GM19395 (cell line): ENCODE results near the gene GTF3C2.
A peak's percentile ranks its signal among the peaks of the same experiment; 100 is the strongest.
"Not testable (repeated sequence)": the region's sequence is repeated elsewhere in the genome, so short reads cannot be mapped to it uniquely, and the experiment has no call there.

Source experiments
- ATAC-seq: cut with Tn5 transposase; IDR thresholded peaks from one replicate; pipeline ENCODE4 v1.9.1; 2021; ENCODE audit warnings: mild to moderate bottlenecking, moderate library complexity; ENCODE audit not compliant: unreplicated experiment

Gene GTF3C2

GRCh38 chr2:27323596-27324285 lies 32.8 kb downstream of the GTF3C2 start:
- no peak for ATAC-seq

GRCh38 chr2:27322766-27323595 lies 33.6 kb downstream of the GTF3C2 start, which contains the start of gene MPV17:
Gene MPV17, minus strand, starts transcription at chr2:27323097. Its CDS starts 580 bp downstream, at chr2:27322517.
- ATAC-seq = peak; percentile 93

- no peak for ATAC-seq
These were observed 34.2 kb downstream of the GTF3C2 start for GRCh38 chr2:27322301-27322765.

DNA sequence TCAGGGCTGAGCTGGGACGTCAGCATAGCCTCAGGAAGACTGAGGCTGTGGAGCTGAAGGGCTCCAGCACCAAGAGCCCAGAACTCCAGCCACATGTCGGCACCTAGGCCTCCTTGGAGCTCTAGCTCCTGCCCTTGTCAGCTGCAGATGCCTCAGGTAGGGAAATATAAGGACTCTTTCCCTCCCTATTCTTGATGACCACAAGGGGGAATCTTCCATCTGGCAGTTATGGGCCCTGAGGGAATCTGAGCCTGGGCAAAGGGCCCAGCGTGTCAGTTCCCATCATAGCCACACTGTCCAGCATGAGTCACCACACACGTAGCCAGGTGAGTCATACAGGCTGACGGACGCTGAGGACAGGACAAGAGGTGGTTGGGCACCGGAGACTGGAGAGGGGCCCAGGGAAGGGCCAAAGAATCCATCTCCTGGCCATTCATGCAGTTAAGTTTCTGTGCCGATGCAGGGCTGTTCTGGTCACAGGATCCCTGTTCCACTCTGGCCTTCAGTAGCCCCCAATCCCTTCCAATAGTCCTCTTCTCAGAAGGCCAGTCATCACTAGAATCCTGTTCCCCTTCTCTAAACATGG lies 35.5 kb downstream of the GTF3C2 start:
- ATAC-seq = no peak

DNA sequence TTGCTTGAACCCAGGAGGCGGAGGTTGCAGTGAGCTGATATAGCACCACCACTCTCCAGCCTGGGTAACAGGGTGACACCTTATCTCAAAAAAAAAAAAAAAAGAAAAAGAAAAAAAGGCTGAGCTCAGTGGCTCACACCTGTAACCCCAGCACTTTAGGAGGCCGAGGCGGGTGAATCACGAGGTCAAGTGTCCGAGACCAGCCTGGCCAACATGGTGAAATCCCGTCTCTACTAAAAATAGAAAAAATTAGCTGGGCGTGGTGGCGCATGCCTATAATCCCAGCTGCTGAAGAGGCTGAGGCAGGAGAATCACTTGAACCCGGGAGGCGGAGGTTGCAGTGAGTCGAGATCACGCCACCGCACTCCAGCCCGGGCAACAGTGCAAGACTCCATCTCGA lies 36.7 kb downstream of the GTF3C2 start:
- ATAC-seq = not testable (repeated sequence)

DNA sequence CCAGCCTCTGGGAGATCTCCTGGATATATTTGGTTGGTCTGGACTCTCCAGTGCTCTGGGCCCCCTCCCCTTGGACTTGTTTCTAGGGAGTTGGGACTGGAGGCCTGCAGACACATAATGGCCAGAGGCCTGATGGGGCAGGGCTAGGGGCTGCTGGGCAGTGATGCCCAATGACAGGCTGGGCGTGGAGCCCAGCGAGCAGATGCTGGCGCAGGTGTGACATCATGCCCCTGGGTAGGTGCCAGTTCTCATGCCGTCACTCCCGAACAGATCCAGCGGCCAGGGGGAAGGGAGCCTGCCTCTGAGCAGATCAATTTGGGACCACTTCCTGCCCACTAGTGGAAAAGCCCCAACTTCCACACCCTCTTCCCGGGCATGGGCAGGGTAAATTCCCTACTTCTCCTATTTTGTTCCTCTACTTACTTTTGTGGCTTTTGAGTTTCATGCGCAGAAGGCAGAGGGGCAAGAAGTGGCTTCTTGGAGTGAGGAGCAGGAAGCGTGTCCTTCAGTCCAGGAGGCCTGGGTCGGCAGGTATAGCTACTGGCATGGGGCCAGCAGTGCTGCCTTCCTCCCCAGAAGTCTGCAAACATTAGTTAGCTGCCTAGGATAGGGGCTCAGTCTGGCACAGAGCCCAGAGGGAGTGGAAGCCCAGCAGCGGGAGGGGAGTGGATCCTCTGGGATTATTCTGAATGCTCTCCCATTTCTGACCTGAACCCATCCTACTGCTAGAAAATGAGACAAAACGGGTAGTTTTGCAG lies 39.7 kb downstream of the GTF3C2 start:
- no peak for ATAC-seq

- no peak for ATAC-seq
These were observed 41.4 kb downstream of the GTF3C2 start for GRCh38 chr2:27315122-27315521.

- no peak for ATAC-seq
These were observed 41.9 kb downstream of the GTF3C2 start for GRCh38 chr2:27314709-27315108.

GRCh38 chr2:27313882-27314645 lies 42.5 kb downstream of the GTF3C2 start:
- no peak for ATAC-seq

DNA sequence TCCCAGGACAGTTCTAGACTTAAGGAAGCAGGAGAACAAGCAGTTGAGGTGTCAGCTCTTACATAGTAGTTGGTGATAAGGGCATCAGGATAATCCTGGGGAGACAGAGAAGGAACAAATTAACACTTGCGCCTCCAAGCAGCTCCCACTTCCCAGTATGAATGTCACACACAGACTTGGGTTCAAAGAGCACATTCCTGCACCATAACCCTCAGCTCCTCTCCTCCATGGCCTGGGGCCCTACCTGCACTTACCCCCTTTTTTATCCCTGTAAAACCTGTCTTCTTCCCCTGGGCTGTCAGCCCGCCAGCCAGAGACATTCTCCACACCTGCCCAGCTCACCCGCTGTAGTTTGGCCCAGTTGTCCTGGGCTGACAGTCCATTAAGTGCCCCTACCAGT lies 44.4 kb downstream of the GTF3C2 start:
- ATAC-seq = no peak

DNA sequence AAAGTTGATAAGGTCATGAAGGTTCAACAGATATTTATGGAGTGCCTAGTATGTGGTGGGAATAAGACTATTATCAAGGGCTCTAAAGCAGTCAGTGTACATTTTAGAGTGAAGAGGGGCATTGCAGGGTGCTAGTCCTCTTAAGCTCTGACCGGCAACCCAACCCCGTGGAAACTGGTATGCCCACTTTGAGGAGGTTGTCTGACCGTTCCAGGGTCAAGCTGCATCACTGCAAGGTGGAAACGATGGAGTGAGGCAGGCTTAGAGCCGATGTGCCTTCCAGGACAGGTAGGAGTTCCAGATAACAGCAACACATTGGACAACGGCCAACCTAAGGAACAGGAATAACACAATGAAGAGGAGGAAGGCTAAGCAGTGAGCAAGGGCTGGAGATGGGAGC lies 46.9 kb downstream of the GTF3C2 start:
- ATAC-seq = no peak

- no peak for ATAC-seq
These were observed 48.1 kb downstream of the GTF3C2 start, which contains the start of gene UCN for GRCh38 chr2:27308359-27308881. Gene UCN, minus strand, starts transcription at chr2:27308445. Its CDS starts 550 bp downstream, at chr2:27307895.

- no peak for ATAC-seq
These were observed 48.8 kb downstream of the GTF3C2 start for GRCh38 chr2:27307545-27308358.

GRCh38 chr2:27307287-27307544 lies 49.3 kb downstream of the GTF3C2 start:
- no peak for ATAC-seq

DNA sequence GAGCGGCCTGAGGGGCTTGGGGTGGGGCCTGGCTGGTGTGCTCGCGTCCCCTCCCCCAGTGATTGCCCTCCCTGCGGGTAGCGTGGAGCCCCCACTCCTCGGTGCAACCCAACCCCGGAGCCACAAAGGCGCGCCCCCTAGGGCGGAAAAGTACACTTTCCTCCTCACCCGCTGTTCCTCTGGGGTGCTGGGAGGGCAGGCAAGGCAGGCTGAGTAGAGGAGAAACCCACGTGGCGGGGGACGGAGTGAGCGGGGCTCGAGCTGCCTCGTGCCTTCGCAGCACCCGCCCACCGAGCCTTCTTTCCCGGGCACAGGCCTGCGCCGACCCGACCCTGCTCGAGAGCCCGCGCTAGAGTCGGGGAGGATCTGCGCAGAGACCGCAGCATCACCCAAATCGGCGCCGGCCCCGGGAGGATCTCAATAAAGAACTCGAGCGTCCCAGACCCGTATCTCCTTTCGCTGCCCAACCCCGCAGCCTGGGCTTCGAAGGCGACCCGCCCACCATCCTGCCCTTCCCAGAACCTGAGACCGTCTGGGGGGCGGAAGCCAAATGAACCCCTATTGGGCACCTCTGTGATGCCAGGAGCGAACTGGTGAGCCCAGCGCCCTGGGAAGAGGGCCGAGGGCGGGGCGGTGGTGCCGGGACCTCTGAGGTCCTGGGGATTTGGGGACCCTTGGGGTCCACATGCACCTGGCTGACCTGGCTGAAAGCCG lies 49.8 kb downstream of the GTF3C2 start:
- no peak for ATAC-seq

DNA sequence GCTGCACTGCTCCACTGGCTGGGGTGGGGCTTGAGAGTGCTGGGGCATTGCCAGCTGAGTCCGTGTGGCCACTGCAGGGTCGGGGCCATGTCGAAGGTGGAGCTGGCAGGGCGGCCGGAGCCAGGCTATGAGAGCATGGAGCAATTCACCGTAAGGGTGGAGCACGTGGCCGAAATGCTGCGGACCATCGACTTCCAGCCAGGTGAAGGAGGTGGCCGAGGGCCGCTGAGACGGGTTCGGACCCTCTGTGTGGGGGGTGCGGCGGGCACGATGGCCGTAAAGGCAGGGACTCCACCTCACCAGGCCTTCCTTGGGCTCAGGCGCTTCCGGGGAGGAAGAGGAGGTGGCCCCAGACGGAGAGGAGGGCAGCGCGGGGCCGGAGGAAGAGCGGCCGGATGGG lies 50.4 kb downstream of the GTF3C2 start:
- no peak for ATAC-seq

GRCh38 chr2:27305516-27305915 lies 51.0 kb downstream of the GTF3C2 start:
- no peak for ATAC-seq

DNA sequence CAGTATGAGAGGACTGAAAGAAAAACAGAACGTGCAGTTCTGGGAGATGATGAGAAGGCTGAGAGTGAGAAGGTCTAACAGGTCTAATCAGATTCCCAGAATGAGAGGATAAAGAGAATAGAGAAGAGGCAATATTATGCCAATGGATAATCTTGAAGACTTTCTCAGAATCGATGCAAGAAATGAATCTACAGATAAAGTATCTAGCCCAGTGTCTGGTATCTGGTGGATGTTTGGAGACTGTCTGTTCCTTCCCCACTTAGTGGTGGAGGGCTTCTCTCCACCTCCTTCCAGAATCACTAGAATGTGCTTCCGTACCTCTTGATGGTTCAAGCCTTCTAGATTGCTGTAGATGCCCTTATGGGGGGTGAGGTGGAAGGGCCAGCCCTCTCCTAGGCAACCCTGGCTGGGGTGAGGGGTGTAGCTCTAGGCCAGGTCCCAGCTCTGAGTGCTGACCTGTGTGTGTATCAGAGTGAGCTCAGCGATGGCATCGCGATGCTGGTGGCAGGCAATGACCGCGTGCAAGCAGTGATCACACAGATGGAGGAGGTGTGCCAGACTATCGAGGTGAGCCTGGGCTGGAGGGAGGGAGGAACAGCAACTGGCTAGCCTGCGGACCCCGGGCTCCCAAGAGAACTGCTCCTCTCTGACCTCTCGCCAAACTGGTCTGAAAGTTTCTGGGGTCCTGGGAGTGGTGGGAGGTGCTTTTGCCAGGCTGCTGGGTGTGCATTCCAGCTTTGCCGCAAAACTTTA lies 51.9 kb downstream of the GTF3C2 start:
- ATAC-seq = no peak
